Measurements from ENCODE around the gene TEX50.
"Not testable (repeated sequence)": the region's sequence is repeated elsewhere in the genome, so short reads cannot be mapped to it uniquely, and the experiment has no call there.

The TEX50 gene

DNA sequence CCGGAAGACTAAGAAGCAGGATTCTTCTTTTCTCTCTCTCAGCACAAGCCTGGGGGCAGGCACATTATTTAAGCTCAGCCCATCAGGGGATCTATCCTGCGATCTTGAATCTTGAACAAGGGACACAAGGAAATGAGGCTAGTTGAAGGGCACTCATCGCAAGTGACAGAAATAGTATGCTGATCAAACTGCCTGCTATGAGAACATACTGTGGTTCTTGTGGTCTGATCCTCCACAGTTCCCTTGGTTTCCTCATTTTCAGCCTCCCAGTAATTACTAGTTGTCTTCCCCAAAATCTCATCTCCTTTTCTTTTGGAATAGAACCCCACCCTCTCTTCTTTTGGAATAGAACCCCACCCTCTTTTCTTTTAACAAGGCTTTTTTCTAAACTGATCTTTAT lies 28.0 kb downstream of the TEX50 start:
- DNase-seq = no peak

DNA sequence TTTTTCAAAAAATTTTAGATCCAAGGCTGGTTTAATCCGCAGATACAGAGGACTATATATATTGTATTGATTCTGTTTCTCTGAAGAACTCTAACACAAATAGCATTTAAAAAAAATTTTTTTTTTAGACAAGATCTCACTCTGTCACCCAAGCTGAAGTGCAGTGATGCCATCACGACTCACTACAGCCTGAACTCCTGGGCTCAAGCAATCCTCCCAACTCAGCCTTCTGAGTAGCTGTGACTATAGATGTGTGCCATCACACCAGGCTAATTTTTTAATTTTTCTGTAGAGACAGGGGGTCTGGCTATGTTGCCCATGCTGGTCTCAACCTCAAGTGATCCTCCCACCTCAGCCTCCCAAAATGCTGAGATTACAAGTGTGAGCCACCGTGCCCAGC lies 31.5 kb downstream of the TEX50 start:
- no peak for DNase-seq

DNA sequence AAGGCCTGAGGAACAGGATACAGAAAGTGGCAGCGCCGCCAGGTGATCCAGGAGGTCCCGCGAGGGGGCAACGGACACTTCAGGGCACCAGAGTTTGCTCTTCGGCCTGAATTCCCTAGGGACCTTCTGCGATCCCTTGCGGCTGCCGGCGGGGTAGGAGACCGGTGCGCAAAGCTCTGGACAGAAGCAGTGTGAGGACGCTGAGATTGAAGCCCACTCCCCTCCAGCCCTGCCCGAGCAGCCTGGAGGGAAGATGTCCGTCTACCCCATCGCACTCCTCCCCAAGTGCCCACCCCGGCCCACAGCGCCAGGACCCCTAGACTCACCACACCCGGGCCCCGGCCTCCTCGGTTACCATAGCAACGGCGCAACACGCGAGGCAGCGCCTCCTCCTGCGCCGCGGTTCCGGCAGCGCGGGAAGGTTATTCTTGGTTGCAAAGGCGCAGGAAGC lies 34.4 kb downstream of the TEX50 start, which contains the start of gene ANKRD45:
ANKRD45 (minus strand) TSS at position 361 of the 451 bp plus-strand sequence. CDS start 10,433 bp downstream, outside the sequence.
- DNase-seq = peak; percentile 32

DNA sequence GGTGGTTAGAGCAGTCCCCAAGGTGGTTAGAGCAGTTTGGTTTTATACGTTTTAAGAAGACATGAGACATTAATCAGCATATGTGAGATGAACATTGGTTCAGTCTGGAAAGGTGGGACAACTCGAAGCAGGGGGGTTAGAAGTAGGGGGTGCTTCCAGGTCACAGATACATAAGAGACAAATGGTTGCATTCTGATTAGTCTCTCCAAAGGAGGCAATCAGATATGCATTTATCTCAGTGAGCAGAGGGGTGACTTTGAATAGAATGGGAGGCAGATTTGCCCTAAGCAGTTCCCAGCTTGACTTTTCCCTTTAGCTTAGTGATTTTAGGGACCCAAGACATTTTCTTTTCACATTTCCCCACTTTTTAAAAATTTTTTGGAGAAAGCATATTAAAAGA lies 39.4 kb downstream of the TEX50 start:
- not testable (repeated sequence) for DNase-seq

DNA sequence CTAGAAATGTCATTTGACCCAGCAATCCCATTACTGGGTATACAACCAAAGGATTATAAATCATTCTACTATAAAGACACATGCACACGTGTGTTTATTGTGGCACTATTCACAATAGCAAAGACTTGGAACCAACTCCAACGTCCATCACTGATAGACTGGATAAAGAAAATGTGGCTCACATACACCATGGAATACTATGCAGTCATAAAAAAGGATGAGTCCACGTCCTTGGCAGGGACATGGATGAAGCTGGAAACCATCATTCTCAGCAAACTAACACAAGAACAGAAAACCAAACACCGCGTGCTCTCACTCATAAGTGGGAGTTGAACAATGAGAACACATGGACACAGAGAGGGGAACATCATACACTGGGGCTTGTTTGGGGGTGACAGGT lies 45.0 kb downstream of the TEX50 start:
- DNase-seq = not testable (repeated sequence)

- no peak for DNase-seq
These were observed 47.0 kb downstream of the TEX50 start for GRCh38 chr1:173682184-173682583.

DNA sequence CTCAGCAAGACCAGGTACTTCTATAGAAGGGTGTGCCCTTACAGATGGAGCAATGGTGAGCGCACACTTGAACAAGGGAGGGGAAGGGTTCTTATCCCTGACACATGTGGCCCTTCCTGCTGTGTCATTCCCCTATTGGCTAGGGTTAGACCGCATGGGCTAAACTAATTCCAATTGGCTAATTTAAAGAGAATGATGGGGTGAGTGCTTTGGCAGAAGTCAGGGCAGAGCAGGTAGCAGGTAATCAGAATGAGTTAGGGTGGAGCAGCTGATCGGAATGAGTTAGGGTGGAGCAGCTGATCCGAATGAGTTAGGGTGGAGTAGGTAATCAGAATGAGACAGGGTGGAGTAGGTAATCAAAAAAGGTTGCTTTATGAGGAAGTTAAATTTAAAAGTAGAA lies 48.7 kb downstream of the TEX50 start:
- DNase-seq = not testable (repeated sequence)

GRCh38 chr1:173685121-173685520 lies 50.0 kb downstream of the TEX50 start:
- DNase-seq = not testable (repeated sequence)

All from activated CD4-positive, alpha-beta T cell treated with anti-CD3 and anti-CD28 coated beads, Interleukin-10, Interleukin-2, amounts not matched to agents 100 ng/mL and 50 ng/mL, durations not matched to agents 16 hours and 8 hours (primary cell).